HG03469 (cell line): ENCODE measurements around the gene RSPH6A.

Experiments used
- ATAC-seq: cut with Tn5 transposase; IDR thresholded peaks from one replicate; pipeline ENCODE4 v1.9.1; 2021; ENCODE audit warnings: mild to moderate bottlenecking, moderate library complexity, moderate number of reproducible peaks; ENCODE audit not compliant: unreplicated experiment

The RSPH6A gene

DNA sequence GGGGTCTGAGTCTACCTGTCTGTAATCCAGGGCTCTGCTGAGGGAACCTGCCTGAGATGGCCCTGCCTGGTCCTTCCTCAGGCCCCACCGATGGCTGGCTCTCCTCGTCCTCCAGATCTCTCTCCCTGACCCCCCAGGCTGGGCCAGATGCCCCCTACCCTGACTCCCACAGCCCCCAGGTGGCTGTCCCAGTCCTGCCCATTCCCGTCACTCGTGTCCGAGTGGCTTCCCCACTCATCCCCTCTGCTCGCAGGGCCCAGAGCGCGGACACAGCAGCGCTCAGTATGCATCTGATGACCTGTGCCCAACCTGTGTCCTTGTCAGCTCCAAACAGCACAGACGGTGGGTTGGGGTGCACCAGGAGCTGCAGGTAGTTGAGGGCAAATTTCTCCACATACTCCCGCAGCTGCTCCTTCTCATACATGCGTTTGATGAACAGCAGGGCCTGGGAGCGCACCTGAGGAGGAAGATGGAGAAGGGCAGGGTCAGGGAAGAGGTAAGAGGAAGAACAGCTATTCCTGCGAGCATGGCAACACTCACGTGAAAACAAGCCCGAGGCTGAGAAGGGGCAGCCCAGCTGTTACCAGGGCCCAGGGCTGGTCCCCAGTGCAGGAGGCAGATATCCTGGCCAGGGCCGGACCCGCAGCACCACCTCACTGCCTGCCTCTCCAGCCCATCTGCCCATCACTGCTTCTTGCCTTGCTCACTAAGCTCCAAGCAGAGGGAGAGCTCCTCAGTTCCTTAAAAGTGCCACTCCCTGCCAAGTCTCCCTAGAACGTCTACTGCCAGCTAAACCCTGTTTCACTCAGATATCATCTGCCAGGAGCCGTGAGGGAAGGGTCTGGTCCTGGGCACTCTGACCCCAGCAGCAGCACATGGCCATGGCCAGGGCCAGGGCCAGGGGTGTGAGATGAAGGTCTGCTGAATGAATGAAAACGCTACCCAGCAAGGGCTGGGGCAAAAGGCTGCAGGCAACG lies 11.1 kb upstream of the RSPH6A start:
- no peak for ATAC-seq

DNA sequence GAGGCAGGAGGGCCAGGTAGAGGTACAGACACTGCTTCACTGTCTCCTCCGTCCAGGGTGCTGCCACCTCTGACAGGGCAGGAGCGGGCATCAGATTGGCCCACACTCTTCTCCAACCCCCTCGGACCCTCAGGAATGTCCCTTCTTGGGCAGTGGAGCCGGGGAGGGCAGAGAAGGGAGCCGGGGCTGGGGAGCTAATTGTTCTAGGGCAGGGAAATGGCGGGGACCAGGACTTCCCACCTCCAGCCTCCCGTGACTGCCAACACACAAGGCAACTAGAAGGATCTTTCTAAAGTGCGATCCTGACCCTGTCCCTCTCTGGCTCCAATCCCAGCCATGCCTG lies 10.1 kb upstream of the RSPH6A start:
- ATAC-seq: no peak

DNA sequence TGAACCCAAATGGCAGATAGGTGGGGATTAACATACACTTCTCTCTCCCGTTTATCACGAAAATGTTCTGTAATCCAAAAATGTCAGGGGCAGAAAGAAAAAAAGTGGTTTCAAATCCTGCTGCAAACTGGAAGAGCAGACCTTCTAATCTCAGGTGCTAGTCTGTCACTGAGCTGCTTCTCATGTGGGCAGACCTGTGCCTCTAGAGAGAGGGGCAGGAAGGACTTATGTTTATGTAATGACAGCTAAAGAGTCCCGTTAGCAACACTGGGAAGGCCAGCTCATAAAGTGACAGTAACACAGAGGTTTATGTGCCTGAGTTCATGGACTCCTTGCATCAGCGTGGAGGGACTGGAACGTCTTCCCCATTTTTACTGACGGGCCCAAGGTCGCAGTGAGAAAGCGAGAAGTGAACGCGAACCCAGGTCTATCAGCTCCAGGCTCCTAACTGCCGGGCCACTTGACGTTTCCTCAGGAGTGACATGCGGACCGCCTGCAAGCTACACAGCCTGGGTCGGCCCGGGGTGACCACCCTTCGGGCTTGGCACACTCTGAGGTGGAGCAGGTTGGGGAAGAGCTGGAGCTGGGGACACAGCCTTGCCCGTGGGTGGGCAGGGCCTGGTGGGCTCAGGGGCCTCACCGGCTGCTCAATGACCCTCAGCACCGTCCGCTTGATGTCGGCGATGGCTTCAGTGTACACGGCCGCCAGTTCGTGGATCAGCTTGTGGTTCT lies 9.6 kb upstream of the RSPH6A start:
- ATAC-seq: no peak

DNA sequence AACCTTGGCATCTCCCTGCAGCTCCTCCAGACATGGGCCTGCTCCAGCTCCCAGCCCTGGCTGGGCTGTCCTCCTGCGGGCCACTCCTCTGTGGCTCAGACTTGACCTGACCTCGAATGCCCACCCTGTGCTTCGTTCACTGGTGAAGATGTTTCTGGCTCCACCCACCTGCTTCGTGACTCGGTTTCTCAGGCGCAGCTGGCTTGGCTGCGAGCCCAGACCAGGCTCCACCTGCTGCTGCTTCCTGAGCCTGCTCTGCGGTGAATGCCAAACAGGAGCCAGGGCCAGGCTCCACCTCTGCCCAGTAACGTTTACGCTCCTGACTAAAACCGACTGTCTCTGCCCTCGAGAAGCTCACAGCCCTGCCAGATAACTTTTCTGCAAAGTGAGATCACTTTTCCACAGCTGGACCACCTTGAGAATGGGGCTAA lies 8.9 kb upstream of the RSPH6A start:
- no peak for ATAC-seq

DNA sequence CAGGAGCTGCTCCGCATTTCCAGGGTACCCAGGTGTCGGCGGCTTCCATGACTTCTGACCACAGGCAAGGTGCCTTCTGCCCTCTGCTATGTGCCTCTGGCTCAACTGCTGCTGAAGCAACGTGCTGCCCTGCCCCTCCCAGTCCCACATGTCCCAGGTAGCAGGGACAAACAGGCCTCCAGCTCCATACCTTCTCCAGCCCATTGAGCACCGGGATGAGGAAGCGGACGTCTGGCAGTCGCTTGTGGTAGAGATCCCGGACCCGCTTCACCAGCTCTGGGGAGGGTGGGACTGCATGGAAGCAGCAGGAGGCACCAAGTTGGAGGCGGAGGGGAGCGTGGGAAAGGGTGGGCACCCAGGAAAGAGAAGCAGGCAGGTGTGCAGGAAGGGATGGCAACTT lies 8.1 kb upstream of the RSPH6A start:
- ATAC-seq: no peak

DNA sequence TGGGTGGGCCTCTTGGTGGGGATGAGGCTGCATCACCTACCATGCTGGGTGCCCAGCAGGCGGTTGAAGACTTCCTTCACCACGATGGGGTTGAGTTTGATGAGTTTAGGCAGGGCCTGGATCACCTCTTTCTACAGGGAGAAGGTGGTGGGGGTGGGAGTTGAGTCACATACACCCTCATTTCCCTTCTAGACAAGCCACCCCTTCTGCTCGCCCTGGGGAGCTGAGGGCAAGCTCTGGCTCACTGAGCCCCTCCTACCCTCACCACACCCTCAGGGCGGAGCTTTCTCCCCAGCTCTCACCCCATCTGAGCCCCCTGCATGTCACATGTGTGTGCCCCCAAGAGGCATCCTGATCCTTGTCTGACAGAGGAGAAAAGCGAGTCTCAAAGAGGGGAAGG lies 7.6 kb upstream of the RSPH6A start:
- ATAC-seq: no peak

DNA sequence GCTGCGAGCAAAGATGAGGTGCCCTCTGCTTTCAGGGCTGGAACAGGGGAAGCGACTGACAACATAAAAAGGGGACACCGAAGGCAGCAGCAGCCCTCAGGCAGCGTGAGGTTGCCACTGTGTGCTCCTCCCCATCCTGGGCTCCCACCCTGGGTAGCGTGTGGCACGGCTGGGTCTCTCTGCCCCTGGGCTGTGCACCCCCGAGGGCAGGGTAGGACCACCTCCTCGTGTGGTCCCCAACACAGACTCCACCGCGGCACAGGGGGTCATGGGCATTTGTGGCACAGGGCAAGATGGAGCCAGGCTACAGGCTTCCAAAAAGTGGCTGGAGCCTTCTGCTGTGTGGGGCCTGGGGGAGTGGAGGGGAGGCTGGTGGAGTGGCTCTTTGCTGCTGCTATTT lies 6.5 kb upstream of the RSPH6A start:
- no peak for ATAC-seq

DNA sequence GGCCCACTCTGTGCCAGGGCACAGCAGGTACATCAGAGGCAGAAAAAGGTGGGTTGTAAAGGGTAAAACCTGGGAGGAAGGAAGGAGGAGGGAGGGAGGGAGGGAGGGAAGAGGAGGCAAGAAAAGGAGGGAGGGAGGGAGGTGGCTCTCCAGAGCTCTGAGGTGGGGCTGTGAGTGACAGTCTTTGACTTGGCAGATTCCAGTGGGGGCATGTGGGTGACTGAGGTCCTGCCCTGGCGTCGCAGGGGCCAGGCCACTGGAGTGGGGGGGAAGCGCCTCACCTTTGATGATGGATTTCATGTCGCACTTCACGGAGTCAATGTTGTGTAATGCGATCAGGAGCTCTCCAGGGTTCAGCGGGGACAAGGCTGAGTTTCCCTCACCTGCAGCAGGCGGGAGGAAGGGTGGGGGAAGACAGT lies 6.0 kb upstream of the RSPH6A start:
- ATAC-seq: no peak

DNA sequence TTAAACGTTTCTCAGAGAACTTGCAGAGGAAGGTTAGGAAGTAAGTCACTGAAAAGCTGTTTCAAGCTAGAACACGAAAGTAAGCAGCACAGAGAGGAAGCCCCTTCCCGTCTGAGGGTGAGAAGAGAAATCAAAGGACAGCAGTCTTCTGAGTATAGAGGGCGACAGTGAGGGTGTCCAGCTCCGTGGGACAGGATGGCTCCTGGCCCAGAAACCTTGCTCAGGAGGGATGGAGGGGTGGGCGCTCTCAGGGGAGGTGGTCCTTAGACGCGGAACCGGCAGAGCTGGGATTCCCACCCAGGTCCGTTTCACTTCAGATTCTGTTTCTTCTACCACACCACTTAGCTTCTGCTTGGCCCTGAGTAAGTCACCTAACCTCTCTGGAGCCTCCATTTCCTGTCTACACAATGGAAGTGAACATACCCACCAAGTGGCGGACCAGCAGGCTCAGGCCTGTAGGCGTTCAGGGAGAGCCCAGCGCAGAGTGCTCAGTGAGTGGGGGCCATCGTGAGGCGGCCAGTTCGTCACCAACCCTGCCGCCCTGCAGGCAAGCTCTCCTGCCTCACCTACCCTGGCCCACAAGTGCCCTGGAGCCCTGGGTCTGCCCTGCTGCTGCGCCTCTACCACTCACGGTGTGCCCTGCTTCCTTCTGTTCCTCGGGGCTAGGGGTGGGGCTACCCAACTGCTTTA lies 5.5 kb upstream of the RSPH6A start:
- no peak for ATAC-seq

DNA sequence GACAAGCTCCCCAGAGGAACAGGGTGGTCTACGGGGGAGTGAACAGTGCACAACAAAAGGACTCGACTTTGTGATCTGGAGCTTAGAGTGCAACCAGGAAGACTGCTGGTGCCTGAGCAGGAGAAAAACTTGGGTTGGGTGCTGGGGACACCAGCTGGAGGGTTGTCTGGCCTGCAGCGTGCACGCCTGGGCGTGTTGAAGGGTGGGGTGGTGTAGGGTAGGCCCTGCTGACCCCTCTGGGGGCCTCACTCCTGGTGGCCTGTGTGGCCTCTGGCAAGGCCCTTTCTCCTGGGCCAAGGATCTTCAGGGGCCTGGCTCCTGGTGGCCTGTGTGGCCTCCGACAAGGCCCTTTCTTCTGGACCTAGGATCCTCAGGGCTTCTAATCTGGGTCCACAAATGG lies 4.7 kb upstream of the RSPH6A start:
- ATAC-seq: no peak

DNA sequence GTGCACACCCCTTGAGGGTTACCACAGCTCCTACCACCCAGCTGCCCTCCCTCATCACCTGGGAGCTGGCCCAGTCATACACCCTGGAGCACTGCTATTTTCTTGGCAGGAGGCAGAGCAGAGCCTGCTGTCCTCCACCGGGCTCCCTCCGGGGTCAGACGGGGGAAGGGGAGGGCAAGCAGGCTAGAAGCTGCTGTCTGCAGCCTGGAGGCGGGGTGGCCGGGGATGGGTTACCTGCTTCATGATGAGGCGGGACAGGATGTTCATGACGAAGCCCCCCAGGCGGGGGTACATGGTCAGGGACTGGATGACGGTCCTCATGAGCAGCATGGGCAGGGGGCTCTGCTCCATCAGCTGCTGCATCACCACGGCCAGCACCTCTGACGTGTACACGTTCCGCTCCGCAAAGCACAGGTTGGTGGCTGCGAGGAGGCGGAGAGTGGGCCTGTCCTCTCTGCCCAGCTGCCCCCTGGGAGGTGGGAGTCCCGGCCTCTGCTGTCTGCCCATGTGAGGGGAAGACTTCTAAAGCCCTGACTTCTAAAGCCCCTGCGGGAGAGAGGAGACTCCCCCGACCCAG lies 2.7 kb upstream of the RSPH6A start:
- ATAC-seq: no peak

DNA sequence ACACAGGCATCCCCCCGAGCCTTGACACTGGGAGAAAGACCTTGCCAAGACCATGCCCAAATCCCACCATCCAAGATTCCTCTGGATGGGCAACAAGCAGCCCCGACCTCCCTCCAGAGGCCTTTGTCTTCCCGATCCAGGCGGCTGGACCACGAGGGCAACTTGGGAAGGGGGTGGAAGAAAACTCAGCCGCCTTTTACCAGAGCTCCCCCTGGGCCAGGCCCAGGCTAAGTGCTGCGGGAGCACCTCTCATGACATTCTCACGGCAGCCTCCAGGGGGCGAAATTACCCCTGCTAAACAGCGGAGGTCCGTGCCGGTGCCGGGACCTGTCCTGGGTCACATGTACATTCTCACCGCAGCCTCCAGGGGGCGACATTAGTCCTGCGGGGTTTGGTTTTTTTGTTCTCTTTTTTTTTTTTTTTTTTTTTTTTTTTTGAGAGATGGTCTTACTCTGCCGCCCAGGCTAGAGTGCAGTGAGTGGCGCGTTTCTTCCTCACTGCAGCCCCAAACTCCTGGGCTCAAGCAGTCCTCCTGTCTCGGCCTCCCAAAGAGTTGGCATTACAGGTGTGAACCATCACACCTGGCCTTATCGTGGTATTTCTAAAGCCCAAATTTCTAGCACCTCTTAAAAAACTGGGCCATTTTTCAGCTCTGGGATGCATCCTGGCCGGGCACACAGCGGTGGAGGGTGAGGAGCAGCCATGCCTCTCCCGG lies 2.1 kb upstream of the RSPH6A start:
- no peak for ATAC-seq

DNA sequence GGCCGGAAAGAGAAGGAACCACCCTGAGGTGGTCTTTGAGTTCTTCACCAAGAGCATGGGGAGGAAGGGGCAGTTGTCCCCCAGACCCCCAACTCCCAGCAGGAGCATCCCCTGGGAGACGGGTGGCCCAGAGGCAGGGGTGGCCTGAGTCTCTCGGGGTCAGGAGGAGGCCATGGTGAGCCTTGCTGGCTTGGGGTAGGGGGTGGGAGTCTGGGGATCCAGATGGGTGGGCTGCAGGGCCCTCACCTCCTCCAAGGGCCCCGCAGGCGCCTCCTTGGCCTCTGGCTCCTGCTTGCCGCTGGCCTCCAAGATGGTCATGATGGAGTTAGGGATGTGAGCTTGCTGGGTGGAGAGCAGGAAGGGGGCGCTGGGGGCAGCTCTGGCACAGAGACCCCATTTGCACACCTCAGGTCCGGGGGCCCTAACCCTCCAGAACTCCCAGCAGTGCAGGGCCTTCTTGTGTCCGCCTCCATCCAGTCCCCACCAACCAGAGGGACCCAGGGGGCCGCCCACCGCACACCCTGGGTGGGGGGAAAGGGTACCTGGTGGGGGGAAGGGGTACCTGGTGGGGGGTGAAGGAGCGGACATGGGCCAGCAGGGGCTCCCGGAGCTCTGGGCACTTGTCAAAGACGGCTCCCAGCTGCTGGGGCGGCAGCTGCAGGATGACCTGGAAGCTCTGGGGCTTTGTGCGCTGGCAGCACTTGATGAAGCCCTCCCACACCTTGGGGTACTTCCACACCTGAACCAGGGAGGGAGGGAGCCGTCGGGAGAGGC lies 1.3 kb upstream of the RSPH6A start:
- no peak for ATAC-seq

DNA sequence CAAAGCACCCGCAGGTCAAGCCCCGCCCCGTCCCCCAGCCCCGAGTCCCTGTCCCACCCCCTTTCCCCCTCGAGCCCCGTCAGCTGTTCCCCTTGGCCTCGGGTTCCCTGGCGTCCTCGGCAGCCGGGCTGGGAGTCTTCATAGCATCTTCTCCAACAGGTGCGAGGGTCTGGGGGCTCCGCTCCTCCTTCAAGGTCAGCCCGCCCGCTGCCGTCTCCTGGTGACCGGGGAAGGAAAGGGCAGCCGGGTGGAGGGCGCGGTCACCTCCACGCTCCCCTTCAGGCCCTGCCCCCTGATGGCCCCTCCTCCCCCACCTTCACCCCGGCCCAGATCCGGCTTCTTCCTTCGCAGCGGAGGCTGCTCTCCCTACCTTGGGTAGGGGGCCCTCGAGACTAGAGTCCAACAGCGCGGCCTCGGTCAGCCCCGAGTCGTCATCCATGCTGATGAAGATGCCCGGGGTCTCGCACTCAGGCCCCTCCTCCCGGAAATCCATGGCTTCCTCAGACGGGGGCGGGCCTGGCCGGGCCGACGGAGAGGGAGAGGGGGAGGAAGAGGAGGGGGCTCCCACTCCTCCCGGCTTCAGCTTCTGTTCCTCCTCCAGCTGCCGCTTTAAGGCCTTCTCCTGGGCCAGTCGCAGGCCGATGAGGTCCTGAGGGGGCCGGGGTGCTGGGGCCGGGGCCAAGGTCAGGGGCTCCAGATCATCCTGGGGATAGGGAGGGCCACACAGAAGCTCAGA lies 541 bp upstream of the RSPH6A start:
- no peak for ATAC-seq

DNA sequence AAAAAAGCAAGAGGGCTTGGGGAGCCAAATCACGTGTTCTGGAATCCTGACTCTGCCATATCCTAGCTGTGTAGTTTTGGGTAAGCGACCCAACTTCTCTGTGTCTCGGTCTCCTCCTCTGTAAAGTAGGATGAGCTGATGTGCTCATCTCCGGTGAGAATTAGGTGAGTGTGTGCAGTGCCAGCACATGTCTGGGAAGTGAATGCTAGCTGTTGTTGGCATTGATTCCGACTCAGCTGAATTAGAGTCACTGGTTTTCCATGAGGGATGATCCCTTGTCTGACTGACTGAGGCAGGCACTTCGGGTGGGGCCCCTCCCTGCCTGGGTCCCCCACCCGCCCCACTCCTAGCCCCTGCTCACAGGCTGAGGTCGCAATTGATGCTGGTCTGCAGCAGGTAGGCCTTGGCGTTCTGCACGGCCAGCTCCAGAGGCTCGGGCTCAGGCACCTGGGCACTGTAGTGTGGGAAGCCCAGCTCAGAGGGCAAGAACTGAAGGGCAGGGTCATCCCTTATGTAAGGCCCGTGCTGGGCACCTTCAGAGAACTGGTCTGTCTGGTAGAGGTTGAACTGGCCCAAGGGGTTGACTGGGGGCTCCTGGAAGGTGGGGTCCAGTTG lies 835 bp downstream of the RSPH6A start:
- no peak for ATAC-seq

DNA sequence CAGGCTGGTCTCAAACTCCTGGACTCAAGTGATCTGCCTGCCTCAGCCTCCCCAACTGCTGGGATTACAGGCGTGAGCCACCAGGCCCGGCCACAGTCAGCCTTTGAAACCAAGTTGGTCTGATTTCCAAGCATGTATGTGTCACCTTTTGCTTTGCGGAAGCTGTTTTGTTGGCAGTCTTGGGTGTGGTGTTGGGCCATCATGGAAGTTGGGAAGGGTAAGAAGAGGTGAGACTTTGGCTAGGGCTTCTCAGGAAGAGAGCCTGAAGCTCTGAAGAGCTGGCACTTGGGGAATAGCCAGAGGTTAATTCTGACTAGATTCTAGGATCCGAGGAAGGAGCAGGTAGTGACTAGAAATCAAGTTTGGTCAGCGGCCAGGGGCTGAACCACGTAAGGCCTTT lies 2.8 kb downstream of the RSPH6A start:
- ATAC-seq: no peak

DNA sequence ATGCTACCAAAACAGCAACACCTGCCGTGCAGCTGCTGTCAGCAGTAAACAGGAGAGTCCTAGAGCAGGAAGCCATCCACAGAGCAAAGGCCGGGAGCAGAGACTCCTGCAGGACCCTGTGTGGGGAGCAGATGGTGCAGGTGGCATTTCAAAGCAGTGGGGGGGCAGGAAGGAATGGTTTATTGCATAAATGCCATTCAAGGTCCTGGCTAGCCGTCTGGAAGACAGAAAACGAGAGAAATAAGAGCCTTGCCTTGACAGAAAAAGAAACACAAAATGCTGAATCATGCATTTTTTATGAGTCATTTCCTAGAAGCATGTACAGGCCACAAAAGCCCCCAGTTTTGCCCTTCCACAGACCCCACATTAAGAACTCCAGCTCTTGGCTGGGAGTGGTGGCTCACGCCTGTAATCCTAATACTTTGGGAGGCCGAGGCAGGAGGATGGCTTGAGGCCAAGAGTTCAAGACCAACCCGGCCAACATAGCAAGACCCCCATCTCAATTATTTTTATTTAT lies 5.4 kb downstream of the RSPH6A start:
- no peak for ATAC-seq

DNA sequence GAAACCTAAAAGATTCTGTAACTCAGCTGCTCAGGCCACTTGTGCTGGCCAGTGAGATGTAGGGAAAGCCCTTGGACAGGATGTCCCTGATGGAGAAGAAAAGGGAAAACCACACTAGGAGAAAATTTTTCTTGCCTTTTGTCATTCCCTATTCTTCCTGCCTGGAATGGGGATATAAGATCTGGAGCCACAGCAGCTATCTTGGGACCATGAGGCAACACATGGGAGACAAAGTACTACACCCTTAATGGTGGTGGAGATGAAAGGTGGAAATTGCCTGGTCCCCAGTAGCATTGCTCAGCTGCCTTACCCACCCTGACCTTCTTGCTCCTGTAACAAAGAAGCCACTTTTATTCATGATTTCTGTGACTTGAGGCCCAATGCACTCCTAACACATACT lies 9.4 kb downstream of the RSPH6A start:
- ATAC-seq: no peak

DNA sequence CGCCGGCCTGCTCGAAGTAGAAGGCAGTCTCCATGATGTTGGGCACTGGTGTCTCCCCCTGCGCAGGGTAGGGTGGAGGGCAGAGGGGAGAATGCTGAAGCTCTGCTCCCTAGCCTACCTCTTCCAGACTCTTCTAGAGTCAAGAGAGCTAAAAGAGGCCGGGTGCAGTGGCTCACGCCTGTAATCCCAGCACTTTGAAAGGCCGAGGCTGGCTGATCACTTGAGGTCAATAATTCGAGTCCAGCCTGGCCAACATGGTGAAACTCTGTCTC lies 10.2 kb downstream of the RSPH6A start:
- no peak for ATAC-seq
